ENCODE results near the gene PTGES3L.

Gene PTGES3L

DNA sequence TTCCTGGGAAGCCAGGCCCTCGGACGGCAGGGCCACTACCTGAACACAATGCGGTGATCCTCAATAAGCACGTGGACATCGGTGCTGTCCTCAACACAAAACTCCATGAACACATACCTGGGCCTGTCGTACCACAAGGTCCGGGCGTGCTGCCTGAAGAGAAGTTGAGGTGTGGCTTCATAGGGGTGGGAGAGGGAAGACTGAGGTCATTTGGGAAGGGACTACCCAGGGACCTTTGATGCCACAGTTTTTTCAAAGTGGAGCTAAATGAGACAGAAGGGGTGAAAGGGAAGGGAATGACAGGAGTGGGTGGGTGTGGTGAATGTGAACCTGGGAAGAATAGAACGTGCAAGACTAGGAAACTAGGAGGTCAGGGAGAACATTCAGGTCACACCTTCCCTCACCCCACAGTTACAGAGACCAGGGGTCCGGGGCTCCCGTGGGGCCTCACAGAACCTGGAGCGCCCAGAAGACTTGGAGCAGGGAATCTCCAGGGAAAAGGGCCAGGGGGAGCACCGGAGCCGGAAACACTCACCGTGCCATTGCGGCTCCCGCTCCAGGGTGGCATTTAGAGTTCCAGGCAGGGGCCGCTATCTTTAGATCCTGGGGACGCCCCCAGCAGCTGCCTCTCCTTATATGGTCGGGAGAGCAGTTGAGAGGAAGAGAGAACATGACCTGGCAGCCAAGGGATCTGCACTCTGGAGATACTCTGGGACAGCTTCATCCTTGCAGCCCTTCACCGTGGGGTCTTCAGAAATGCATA, at the start of gene PTGES3L:
TSS of gene PTGES3L (minus strand) at position 570 of the 763 bp plus-strand sequence. CDS start at position 543, 27 bp downstream.
- DNase-seq: no peak

DNA sequence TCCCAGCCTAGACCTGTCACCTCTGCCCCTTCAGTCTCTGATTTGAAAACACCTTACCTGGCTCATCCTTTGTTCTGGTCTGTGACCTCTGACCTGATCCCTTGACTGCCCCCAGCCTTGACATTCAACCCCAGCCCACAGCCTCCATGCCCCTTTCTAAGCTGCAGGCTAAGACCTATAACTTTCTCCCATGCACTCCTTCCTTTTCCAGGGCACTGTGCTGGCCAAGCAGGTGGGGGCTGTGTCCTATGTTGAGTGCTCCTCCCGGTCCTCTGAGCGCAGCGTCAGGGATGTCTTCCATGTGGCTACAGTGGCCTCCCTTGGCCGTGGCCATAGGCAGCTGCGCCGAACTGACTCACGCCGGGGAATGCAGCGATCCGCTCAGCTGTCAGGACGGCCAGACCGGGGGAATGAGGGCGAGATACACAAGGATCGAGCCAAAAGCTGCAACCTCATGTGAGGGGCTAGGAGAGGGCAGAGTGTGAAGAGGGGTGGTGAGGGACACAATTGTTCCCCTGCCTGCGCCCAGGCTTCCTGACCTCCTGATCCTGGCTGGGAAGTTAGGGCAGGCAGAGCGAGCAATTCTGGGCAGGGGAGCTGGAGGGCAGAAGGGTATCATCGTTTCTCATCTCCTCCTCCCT, 48.5 kb upstream of the PTGES3L start:
- no peak for DNase-seq

- DNase-seq: no peak
Observed at GRCh38 chr17:43027091-43028032, 47.5 kb upstream of the PTGES3L start.

- DNase-seq: no peak
Observed at GRCh38 chr17:43026595-43026994, 46.7 kb upstream of the PTGES3L start.

- no peak for DNase-seq
Observed at GRCh38 chr17:43025766-43026537, 46.1 kb upstream of the PTGES3L start.

DNA sequence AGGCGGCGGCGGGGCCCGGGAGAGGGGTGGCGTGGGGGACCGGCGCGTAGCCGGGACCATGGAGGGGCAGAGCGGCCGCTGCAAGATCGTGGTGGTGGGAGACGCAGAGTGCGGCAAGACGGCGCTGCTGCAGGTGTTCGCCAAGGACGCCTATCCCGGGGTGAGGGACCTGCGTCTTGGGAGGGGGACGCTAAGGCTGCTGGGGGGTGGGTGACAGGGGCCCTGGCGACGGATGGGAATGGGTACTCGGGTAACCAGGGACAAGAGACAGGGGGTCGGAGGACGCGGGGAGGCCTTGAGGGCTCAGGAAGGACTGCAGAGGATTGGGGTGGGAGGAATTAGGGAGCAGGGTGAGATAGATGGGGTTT, 45.4 kb upstream of the PTGES3L start:
- no peak for DNase-seq

GRCh38 chr17:43024407-43025289, 44.8 kb upstream of the PTGES3L start, which contains the start of gene RND2:
RND2 (plus strand) TSS chr17:43025231; CDS start chr17:43025348, 117 bp downstream.
- DNase-seq: peak; percentile 82 to 93

GRCh38 chr17:43021741-43022512, 42.0 kb upstream of the PTGES3L start, which contains the start of gene VAT1:
VAT1 (minus strand) TSS chr17:43022385; CDS start chr17:43022322, 63 bp downstream.
- DNase-seq: peak; percentile 68 to 79

DNA sequence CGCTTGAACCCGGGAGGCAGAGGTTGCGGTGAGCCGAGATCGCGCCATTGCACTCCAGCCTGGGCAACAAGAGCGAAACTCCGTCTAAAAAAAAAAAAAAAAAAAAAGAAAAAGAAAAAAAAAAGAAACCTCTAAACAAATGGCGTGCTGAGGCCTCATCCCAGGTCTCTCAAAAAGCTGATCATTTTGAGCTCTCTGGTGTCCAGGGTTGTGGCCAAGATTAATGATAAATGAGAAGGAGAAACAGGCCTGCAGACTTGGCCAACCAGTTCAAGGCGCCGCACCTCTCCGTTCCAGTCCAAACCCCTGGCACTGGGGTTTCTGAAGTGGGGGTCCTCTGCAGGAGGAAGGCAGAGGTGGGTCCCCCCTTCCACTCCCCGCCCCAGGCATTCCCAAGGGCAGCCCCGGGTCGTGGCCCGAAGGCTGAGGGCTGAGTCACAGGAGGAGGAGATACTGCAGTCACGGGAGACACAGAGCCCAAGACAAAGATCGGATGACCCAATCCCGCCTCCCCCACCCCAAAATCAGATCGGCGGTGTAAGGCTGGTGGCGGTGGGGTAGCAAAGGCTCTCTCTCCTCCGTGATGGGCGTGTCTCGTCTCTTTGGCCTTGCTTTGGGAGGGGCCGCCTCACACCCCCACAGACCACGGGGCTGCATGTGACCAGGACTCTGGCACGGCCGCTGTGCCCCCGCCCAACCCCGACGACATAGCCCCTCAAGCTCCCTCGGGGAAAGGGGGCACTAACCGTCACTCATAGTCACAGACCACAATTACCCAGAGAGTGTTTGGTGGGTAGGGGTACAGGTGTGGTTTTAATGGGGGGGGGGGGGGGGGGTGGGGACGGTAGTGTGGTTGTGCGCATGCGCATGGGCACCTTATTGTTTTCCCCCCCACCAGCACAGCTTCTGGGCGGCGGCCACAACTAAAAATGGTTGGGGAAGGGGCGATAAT, 41.2 kb upstream of the PTGES3L start:
- DNase-seq: peak in 1 of 2 donors; percentile 27

DNA sequence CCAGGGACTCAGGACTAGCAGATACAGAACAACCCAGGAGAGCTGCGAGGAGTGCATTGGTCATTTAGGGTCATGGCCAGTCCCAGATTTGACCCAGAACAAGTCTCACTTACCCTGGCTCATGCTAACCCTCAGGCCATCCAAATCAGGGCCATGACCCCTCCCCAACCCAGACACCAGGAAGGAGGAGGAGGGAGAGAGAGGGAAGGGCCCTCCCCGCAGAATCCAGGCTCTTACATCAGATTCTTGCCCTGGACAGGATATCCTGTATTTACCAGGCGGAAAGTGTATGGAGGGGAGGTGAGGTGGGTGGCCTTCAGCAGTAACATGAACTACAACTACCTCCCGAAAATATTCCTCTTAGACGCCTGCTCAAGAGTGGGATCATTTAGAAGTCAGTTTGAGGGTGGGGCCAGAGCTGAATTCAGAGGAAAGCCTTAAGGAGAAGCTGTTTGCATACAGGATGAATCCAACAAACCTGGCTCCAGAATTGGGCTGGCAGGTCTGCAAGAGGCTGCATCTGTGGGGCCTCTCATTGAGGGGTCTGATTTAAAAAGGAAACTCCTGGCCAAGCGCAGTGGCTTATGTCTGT, 40.2 kb upstream of the PTGES3L start:
- no peak for DNase-seq

- no peak for DNase-seq
Observed at GRCh38 chr17:43019418-43019817, 39.5 kb upstream of the PTGES3L start.

GRCh38 chr17:43018932-43019331, 39.1 kb upstream of the PTGES3L start:
- no peak for DNase-seq

GRCh38 chr17:43018008-43018853, 38.4 kb upstream of the PTGES3L start:
- no peak for DNase-seq

GRCh38 chr17:43016216-43016615, 36.3 kb upstream of the PTGES3L start:
- DNase-seq: no peak

DNA sequence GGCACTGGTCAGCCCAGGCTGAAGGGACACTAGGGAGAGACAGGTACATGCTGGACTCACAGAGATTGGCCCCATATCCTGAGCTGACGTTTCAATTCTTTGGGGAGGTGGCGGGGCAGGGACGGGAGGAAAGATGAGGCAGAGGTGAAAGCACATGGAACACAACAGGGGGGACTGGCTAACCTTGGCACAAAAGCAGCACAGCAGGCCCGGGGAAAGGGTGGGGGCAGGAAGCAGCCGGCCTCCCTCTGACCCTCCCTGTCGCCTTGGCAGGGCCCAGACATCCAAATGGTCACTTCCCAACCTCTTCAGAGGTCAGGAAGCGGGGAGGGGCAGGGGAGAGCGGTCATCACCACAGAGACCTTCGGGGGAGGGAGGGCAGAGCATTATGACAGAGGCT, 35.7 kb upstream of the PTGES3L start:
- no peak for DNase-seq

DNA sequence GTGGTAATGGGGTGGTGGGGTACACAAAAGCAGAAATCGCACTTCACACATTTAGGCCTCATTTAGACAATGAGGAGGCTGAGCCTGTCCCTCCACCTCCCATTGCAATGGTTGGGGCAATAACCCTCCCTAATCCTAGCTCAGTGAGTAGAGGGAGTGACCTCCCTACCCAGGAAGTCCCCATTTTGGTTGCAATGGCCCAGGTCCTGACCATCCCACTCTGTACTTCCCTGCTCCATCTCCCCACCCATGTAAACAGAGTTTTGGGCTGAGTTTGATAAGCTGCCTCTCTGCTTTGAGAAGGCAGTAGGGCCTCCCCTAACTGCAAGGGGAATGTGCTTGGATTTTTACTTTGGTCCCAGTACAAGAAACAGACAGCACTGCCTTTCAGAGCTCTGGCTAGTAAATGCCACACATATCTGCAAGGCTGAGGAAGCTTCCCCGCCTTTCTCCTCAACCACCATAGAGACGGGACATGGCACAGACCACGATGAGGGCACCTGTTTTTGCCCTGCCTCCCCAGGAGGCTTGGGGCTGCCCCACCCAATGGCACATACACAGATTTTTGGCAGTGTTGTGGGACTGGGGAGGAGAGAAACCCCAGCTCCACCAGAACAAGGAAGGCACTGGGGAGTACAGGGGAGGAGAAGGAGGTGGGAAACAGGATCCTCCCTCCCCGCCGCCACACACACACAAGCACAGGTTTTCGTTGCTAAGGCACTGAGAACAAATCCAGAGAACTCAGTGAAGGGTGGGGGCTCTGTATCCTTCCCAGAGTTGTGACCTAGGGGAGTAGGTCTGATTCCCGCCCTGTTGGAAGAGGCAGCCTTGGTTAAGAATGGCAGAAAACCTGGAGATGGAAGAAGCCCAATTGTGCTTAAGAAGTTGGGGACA, 35.0 kb upstream of the PTGES3L start:
- no peak for DNase-seq
